Right cardiac atrium (tissue), 5 donors: ENCODE results near the gene AGAP1. TPM values are rescaled to one million over a fixed set of nuclear protein-coding genes. Genes with fewer than 3 reads are reported as not detected.

Experiments used
- ATAC-seq, 2 donors: fragments of 200-7000 bp; cut with Tn5 transposase; one replicate each; pipeline versions ENCODE4 v1.8.0 to v1.9.1; 2020; ENCODE audit warnings: moderate library complexity in 2 of 2, mild to moderate bottlenecking in 1 of 2
- DNase-seq, 3 donors: peaks; one replicate each; pipeline ENCODE4 v3.0.0-alpha.2; 2020
- H3K27ac ChIP-seq: one replicate; pipeline ENCODE4 v1.5.1; 2013; ENCODE audit warnings: mild to moderate bottlenecking, low read length, control low read depth, moderate library complexity
- H3K27me3 ChIP-seq: one replicate; pipeline ENCODE4 v1.6.1; 2013; ENCODE audit not compliant: control insufficient read depth, insufficient read depth
- H3K4me1 ChIP-seq: one replicate; pipeline ENCODE4 v1.6.1; 2013; ENCODE audit warnings: low read length; ENCODE audit not compliant: control insufficient read depth, insufficient read depth
- H3K4me3 ChIP-seq: one replicate; pipeline ENCODE4 v1.5.1; 2013; ENCODE audit warnings: low read length, control low read depth
- H3K9me3 ChIP-seq: one replicate; pipeline ENCODE4 v1.6.1; 2013; ENCODE audit warnings: low read length; ENCODE audit not compliant: control insufficient read depth
- WGBS: extraction: QIAGEN DNeasy Blood & Tissue Kit; methylation state at CpG from one replicate; pipeline ENCODE4 v1.1.7; 2013; 5-methylcytosine and 5-hydroxymethylcytosine counted together
- intact Hi-C, 4 donors: fragments of 100-400 bp; cut with DNase I; formaldehyde crosslinking; loops; one replicate each; pipeline versions ENCODE4 v1.11.0 to v1.14.0; 2022 to 2023
- polyA plus RNA-seq: library from polyadenylated mRNA; stranded (reverse); fragments of 200-250 nt; gene quantifications from one replicate; pipeline ENCODE4 v1.2.3, GENCODE V29; 2013
- total RNA-seq, 4 donors: library from RNA; stranded (reverse); fragmentation: NEBNext Ultra II Directional; extraction: Animal tissue kit (Norgen Biotek cat#: 25700); gene quantifications; one replicate each; pipeline ENCODE4 v1.2.1, GENCODE V29; 2021
- donor health status: healthy with polysubstance abuse.
- donor health status: DM: no; HTN: yes; CAD: no.
- donor health status: DM: no; HTN: no; CAD: no.
- donor health status: DM: no; HTN: yes; CAD: no; lungs with severe emphysema.
- donor health status: DM: yes; HTN: yes; CAD: no.

Gene AGAP1
- total and polyA plus RNA-seq, 5 donors = 10.5 to 25.3 (median 22.6) TPM

DNA sequence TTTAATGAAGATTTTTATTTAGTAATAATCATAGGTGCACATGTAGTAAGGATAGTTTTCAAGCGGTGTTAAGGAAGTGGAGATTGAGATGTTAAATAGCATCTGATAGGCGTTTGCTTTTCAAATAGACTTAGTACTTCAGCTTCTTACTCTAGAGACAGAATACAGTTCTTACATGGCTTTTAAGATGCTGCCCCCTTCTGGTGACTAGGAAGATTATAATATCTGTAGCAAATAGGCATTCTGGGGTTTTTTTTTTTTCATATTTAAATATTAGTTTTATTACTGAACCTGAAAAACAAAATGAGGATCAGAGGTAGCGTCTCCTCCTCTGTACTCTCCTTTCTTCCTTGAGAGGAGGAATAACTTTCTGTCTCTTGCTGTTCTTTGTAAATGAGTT, 100.2 kb downstream of the AGAP1 start:
- intact Hi-C loops = loop anchor here in 3 of 4 donors (2.0 to 10.0 kb wide), 6 partner anchors 77 to 459 kb away; partner anchors contain the start of gene AGAP1 (in 1 of the 3)
- WGBS = 7% methylated on average over 3 of the region's 3 CpGs
- Histone ChIP-seq H3K4me1 (no peaks in the 10 kb centered on the region), H3K27ac (no peak overlapping the region), H3K4me3 (no peak overlapping the region), H3K27me3 (no peaks in the 10 kb centered on the region), H3K9me3 (no peaks in the 10 kb centered on the region)
- ATAC-seq (peak; percentile 46 to 50), DNase-seq (no peak)

GRCh38 chr2:235594964-235595363, 101.1 kb downstream of the AGAP1 start:
- peak in 1 of 2 donors; percentile 12 for ATAC-seq
- intact Hi-C loops = loop anchor here (2.0 to 10.0 kb wide), 8 partner anchors 72 to 460 kb away; partner anchors contain the start of gene AGAP1 (in 1 of the 4)

GRCh38 chr2:235595422-235596010, 101.7 kb downstream of the AGAP1 start:
- no peak overlapping the region for H3K27ac ChIP-seq
- no peaks in the 10 kb centered on the region for H3K27me3 ChIP-seq
- ATAC-seq (peak; percentile 57 to 69), DNase-seq (peak; percentile 61 to 89 (median 75))
- no peaks in the 10 kb centered on the region for H3K9me3 ChIP-seq
- no peaks in the 10 kb centered on the region for H3K4me1 ChIP-seq
- intact Hi-C loops = loop anchor here (2.0 to 10.0 kb wide), 8 partner anchors 72 to 461 kb away; partner anchors contain the start of gene AGAP1 (in 1 of the 4)
- H3K4me3 ChIP-seq = no peak overlapping the region
- 34% methylated on average over 10 of the region's 10 CpGs for WGBS

More at GRCh38 chr2:235594964-235595363, 101.1 kb downstream of the AGAP1 start:
- Histone ChIP-seq H3K27ac (no peak overlapping the region), H3K4me3 (no peak overlapping the region), H3K27me3 (no peaks in the 10 kb centered on the region), H3K4me1 (no peaks in the 10 kb centered on the region), H3K9me3 (no peaks in the 10 kb centered on the region)
- WGBS = 73% methylated on average over 8 of the region's 8 CpGs
- no peak for DNase-seq

DNA sequence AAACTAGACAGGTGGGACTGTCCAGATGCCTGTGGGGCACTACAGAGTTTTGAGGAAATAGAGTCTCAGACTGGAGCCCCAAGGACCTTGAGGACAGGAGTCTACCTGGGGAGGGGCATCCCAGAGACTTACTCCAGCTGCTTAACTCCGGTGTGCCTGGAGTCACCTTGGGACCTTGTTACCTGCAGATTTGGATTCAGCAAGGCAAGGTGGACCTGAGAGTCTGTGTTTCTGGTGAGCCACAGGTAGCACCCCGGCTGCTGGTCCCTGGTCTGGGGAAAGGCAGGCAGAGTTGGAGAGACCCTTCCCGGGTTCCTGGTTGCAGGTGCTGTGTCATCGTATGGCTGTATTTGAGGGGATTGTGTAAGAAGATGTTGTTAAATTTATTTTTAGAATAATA, 102.4 kb downstream of the AGAP1 start:
- 94% methylated on average over 4 of the region's 4 CpGs for WGBS
- Histone ChIP-seq H3K4me1 (no peaks in the 10 kb centered on the region), H3K27ac (no peak overlapping the region), H3K27me3 (no peaks in the 10 kb centered on the region), H3K4me3 (no peak overlapping the region), H3K9me3 (no peaks in the 10 kb centered on the region)
- ATAC-seq (no peak), DNase-seq (no peak)
- intact Hi-C loops = loop anchor here in 3 of 4 donors (5.0 to 10.0 kb wide), 5 partner anchors 71 to 459 kb away; partner anchors contain the start of gene AGAP1 (in 1 of the 3)

DNA sequence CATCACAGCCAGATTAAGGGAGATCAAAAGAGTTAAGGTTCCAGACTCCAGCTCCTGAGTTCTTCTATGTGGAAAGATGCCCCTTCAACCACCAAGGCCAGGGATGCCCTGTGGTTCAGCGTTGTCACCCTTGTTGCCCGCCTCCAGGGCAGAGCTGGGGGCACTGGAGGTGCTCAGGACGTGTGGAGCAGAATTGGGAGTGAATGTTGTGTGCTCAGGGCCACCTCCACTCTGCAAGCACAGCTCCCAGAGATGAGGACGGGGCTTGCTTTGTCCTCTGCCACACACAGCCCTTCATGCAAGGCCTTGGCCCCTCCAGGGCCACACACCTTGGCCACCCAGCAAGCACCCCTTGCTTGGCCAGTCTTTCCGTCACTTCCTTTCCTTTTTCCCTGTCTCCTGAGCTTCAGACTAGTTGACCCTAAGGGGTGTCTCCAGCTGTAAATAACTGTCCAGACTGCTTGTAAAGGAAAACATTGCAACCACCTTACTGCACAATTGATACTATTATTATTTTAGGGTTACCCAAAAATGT, 103.3 kb downstream of the AGAP1 start:
- intact Hi-C loops = loop anchor here in 3 of 4 donors (5.0 to 10.0 kb wide), 5 partner anchors 70 to 460 kb away; partner anchors contain the start of gene AGAP1 (in 1 of the 3)
- no peaks in the 10 kb centered on the region for H3K9me3 ChIP-seq
- H3K4me1 ChIP-seq = no peaks in the 10 kb centered on the region
- no peak overlapping the region for H3K27ac ChIP-seq
- no peaks in the 10 kb centered on the region for H3K27me3 ChIP-seq
- DNase-seq (no peak), ATAC-seq (no peak)
- H3K4me3 ChIP-seq = no peak overlapping the region
- 90% methylated on average over 5 of the region's 5 CpGs for WGBS

DNA sequence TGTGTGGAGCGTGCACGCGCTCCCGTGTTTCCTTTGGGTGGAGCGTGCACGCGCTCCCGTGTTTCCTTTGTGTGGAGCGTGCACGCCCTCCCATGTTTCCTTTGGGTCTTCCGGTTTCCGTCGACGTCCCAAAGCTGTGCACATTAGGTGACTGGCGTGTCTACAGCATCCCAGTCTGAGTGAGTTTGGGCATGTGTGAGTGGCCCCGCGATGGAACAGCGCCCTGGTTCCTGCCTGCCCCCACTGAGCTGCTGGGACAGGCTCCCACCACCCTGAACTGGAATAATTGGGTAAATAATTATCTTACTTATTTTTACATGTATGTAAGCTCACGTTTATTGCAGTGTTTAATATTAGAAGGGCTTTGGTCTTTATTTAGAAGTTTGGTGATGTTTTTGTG, 104.2 kb downstream of the AGAP1 start:
- no peaks in the 10 kb centered on the region for H3K4me1 ChIP-seq
- no peak overlapping the region for H3K4me3 ChIP-seq
- no peaks in the 10 kb centered on the region for H3K27me3 ChIP-seq
- 88% methylated on average over 19 of the region's 19 CpGs for WGBS
- DNase-seq (no peak), ATAC-seq (no peak)
- H3K9me3 ChIP-seq = no peaks in the 10 kb centered on the region
- intact Hi-C loops = loop anchor here in 3 of 4 donors (5.0 to 10.0 kb wide), 5 partner anchors 69 to 461 kb away; partner anchors contain the start of gene AGAP1 (in 1 of the 3)
- no peak overlapping the region for H3K27ac ChIP-seq

DNA sequence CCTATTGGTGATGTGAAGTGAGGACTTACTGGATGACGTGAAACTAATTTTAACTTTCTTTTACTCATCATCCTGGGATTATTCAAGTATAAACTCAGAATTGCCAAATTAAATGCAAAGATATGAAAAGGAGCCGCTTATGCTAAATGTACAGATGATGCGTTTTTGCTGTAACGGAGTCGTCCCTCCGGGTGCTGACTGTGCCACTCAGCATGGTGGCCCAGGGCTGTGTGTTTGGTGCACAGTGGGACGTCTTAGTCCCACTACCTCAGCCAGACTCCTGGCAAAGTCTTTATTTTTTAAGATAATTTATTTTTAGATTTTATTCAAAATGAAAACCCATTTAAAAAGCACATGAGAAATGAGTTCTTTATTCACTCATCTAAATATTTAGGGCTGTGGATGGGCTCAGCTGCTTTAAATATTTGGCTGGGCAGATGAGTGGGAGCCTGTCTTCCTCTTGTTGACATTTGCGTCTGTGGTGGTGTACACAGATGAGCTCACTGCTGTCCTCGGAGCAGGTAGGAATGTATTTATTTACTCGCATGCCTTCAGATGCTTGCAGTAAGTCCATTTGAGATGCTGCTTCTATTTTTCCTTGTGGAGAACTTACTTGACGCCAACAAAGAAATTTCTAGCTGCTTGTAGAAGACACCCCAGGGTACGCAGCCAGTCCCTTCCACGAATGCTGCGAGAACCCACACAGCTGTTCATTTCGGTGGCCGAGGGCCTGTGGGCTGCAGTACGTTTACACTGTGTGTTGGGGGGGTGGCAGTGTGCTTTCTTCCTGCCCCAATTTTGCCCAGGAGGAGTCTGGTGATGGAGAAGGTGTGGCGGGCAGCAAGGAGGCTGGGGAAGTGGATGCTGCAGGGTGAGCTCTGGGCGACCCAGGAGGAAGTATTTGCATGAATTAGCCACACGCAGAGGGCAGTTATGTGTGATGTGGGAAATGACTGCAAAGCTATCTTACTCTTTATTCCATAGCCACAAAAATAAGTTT, 105.0 kb downstream of the AGAP1 start:
- Histone ChIP-seq H3K27me3 (no peaks in the 10 kb centered on the region), H3K9me3 (no peaks in the 10 kb centered on the region), H3K27ac (no peak overlapping the region), H3K4me1 (no peaks in the 10 kb centered on the region), H3K4me3 (no peak overlapping the region)
- ATAC-seq = no peak
- intact Hi-C loops = loop anchor here in 3 of 4 donors (5.0 to 10.0 kb wide), 5 partner anchors 68 to 462 kb away; partner anchors contain the start of gene AGAP1 (in 1 of the 3)
- no peak for DNase-seq
- WGBS = 91% methylated on average over 20 of the region's 20 CpGs

DNA sequence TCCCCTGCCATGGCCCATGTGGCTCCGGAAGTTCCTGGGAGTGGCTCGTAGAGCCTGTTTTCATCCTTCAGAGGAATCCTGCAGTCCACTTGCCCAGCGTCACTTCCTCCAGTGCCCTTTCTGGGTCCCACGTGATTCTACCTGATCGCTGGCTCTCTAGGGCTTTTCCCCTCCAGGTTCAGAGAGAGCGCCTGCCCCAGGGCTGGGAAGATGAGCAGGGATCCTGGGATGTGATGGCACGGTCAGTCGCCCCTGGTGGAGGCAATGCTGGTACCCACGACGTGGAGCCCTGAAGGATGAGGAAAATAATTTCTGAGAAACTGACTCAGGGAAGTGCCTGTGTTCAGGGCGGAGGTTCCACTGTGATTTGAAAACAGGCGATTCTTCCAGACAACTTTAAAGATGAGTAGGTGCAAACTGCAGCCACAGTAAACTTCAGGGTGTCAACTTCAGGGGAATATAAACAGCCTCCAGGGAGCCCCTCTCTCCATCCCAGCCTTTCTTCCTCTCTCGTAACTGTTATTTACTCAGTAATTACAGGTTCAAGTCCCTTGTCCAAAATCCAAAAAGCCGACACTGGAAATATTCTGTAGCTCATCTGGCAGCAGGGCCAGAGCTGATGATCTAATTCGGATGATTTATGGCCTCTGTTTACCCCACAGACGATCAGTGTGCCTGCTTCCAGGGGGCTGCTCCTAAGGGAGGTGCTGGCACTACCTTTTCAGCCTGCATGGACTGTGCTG, 105.9 kb downstream of the AGAP1 start:
- no peak for DNase-seq
- ATAC-seq = no peak
- no peaks in the 10 kb centered on the region for H3K9me3 ChIP-seq
- intact Hi-C loops = loop anchor here in 3 of 4 donors (5.0 to 10.0 kb wide), 5 partner anchors 68 to 462 kb away; partner anchors contain the start of gene AGAP1 (in 1 of the 3)
- H3K4me3 ChIP-seq = no peak overlapping the region
- no peaks in the 10 kb centered on the region for H3K4me1 ChIP-seq
- no peaks in the 10 kb centered on the region for H3K27me3 ChIP-seq
- H3K27ac ChIP-seq = no peak overlapping the region
- 85% methylated on average over 16 of the region's 16 CpGs for whole genome bisulfite sequencing

GRCh38 chr2:235600406-235600805, 106.6 kb downstream of the AGAP1 start:
- no peak overlapping the region for H3K4me3 ChIP-seq
- intact Hi-C loops = no loop called here
- ATAC-seq = no peak
- DNase-seq = no peak
- H3K27me3 ChIP-seq = no peaks in the 10 kb centered on the region
- H3K9me3 ChIP-seq = no peaks in the 10 kb centered on the region
- H3K27ac ChIP-seq = no peak overlapping the region
- 77% methylated on average over 4 of the region's 4 CpGs for WGBS
- no peaks in the 10 kb centered on the region for H3K4me1 ChIP-seq

DNA sequence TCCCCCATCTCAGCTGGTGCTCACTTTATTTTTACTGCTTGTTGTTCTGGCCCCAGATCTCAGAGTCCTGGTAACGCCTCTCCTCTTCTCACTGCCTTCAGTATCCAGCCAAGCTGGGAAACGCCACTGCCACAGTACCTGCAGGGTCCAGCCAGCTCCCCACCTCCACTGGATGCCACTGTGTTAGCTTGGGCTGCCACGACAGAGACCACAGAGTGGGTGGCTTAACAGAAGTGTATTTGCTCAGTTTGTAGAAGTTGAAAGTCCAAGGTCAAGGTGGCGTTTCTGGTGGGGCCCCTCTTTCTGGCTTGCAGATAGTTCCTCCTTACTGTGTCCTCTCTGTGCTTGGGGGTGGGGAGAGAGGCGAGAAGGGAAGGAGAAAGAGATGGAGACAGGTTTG, 107.1 kb downstream of the AGAP1 start:
- no peak overlapping the region for H3K27ac ChIP-seq
- intact Hi-C loops = no loop called here
- H3K4me3 ChIP-seq = no peak overlapping the region
- DNase-seq (no peak), ATAC-seq (no peak)
- 90% methylated on average over 5 of the region's 5 CpGs for WGBS
- H3K27me3 ChIP-seq = no peaks in the 10 kb centered on the region
- no peaks in the 10 kb centered on the region for H3K4me1 ChIP-seq
- no peaks in the 10 kb centered on the region for H3K9me3 ChIP-seq
